OCI-LY3 (cell line): ENCODE data around the gene OSBPL3.
A peak's percentile ranks its signal among the peaks of the same experiment; 100 is the strongest.

Source experiments
- H2AFZ ChIP-seq: fragments of 200-600, 300-600 bp; shearing (Covaris generic); 2 replicates; pipeline ENCODE4 v1.6.0; 2014; ENCODE audit warnings: antibody characterized with exemption, low read depth, low read length
- H3K27ac ChIP-seq: fragments of 200-600, 300-600 bp; sonication (generic); 2 replicates; pipeline ENCODE4 v1.5.1; 2014; ENCODE audit warnings: mild to moderate bottlenecking, low read length, moderate library complexity, mixed read lengths
- H3K27me3 ChIP-seq: fragments of 200-600, 300-600 bp; sonication (generic); 2 replicates; pipeline ENCODE4 v1.6.1; 2014; ENCODE audit warnings: low read depth, low read length, mixed read lengths
- H3K36me3 ChIP-seq: fragments of 200-600, 300-600 bp; sonication (generic); replicated peaks from 2 replicates; pipeline ENCODE3; 2014; ENCODE audit warnings: low read depth, low read length, mixed read lengths
- H3K4me1 ChIP-seq: fragments of 300-600, 200-600 bp; sonication (generic); 2 replicates; pipeline ENCODE4 v1.6.1; 2014; ENCODE audit warnings: low read length, mixed read lengths
- H3K4me2 ChIP-seq: fragments of 200-600, 300-600 bp; sonication (generic); 2 replicates; pipeline ENCODE4 v1.6.1; 2014; ENCODE audit warnings: low read length, mixed read lengths
- H3K4me3 ChIP-seq: fragments of 300-600, 200-600 bp; sonication (generic); 2 replicates; pipeline ENCODE4 v1.5.1; 2014; ENCODE audit warnings: antibody characterized with exemption, mild to moderate bottlenecking, low read length, moderate library complexity
- H3K79me2 ChIP-seq: fragments of 300-600, 200-600 bp; shearing (Covaris generic); 2 replicates; pipeline ENCODE4 v1.6.1; 2014; ENCODE audit warnings: mild to moderate bottlenecking, low read length, mixed read lengths
- H3K9ac ChIP-seq: fragments of 300-600, 200-600 bp; shearing (Covaris generic); 2 replicates; pipeline ENCODE4 v1.6.0; 2014; ENCODE audit warnings: mild to moderate bottlenecking, low read length, moderate library complexity
- H3K9me3 ChIP-seq: fragments of 200-600, 300-600 bp; shearing (Covaris generic); 2 replicates; pipeline ENCODE4 v1.6.1; 2014; ENCODE audit warnings: low read length, mixed read lengths; ENCODE audit not compliant: insufficient read depth
- H4K20me1 ChIP-seq: fragments of 200-600, 300-600 bp; sonication (generic); 2 replicates; pipeline ENCODE4 v1.6.1; 2016; ENCODE audit warnings: low read length, mixed read lengths; ENCODE audit not compliant: insufficient read depth
- EZH2phosphoT487 ChIP-seq: fragments of 200-600 bp; shearing (Covaris generic); IDR thresholded peaks from 2 replicates; pipeline ENCODE4 v1.6.1; 2018; ENCODE audit warnings: antibody characterized with exemption, mixed run types, low read depth
- TF ChIP-seq, protein P1 (sequence below): fragments of 200-600, 300-600 bp; sonication (generic); IDR thresholded peaks from 2 replicates; pipeline ENCODE4 v1.5.1; 2014; ENCODE audit warnings: antibody characterized with exemption, low read length, low read depth

OSBPL3 gene

GRCh38 chr7:24821754-24822054 is 158.3 kb downstream of the OSBPL3 start:
- Histone ChIP-seq H3K4me2 (peak overlapping the region; percentile 57), H3K27ac (no peak overlapping the region), H2AFZ (peak overlapping the region; percentile 65; the same call in 1 of the 2 replicates), H3K79me2 (no peaks in the 10 kb centered on the region), H3K36me3 (no peaks in the 10 kb centered on the region), H3K4me3 (peak overlapping the region; percentile 44), H4K20me1 (no peaks in the 10 kb centered on the region), H3K27me3 (no peaks in the 10 kb centered on the region), H3K9ac (no peak overlapping the region), H3K9me3 (peaks cover 5% of the 10 kb centered on the region; the same call in 1 of the 2 replicates), H3K4me1 (peaks cover 15% of the 10 kb centered on the region)
- TF ChIP-seq EZH2phosphoT487, result no peak
- TF ChIP-seq, protein P1, sequence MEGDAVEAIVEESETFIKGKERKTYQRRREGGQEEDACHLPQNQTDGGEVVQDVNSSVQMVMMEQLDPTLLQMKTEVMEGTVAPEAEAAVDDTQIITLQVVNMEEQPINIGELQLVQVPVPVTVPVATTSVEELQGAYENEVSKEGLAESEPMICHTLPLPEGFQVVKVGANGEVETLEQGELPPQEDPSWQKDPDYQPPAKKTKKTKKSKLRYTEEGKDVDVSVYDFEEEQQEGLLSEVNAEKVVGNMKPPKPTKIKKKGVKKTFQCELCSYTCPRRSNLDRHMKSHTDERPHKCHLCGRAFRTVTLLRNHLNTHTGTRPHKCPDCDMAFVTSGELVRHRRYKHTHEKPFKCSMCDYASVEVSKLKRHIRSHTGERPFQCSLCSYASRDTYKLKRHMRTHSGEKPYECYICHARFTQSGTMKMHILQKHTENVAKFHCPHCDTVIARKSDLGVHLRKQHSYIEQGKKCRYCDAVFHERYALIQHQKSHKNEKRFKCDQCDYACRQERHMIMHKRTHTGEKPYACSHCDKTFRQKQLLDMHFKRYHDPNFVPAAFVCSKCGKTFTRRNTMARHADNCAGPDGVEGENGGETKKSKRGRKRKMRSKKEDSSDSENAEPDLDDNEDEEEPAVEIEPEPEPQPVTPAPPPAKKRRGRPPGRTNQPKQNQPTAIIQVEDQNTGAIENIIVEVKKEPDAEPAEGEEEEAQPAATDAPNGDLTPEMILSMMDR, result no peak

DNA sequence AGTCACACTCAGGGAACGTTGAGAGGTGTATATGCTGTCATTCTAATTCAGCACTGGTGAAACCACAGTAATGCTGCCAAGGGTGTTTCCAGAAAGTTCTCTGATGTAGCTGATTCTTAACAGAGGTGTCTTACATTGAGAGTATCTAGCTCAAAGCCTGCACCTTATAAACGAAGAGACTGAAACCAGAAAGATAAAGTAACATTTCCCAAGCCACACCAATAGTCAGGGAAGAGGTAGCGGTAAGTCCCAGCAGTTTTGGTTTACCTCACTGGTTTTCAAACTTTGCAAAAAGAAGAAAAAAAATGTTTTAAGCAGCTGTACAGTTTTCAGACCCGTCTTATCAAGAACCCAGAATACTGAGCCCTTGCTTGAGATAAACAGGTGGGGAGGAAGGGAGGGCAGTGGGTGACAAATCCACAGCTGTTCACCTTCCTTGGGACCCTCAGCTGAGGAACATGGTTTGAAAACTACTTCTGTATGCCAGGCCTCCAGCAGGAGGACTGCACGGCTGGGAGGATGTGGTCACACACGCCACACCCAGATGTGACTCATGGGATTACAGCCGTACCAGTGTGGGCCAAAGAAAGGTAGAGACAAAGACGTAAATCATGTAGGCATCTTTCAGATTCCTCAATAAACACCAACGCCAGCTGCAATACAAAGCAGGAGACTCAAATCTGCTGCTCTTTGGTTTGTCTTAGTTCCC is 158.8 kb downstream of the OSBPL3 start:
- Histone ChIP-seq H3K9ac (peak overlapping the region; percentile 22; the same call in 1 of the 2 replicates), H4K20me1 (no peaks in the 10 kb centered on the region), H3K4me3 (peak overlapping the region; percentile 44), H3K36me3 (no peaks in the 10 kb centered on the region), H3K27ac (peak overlapping the region; percentile 4), H2AFZ (peak overlapping the region; percentile 82), H3K4me2 (peak overlapping the region; percentile 57), H3K4me1 (peaks cover 15% of the 10 kb centered on the region), H3K27me3 (no peaks in the 10 kb centered on the region), H3K9me3 (peaks cover 5% of the 10 kb centered on the region; the same call in 1 of the 2 replicates), H3K79me2 (no peaks in the 10 kb centered on the region)
- TF ChIP-seq EZH2phosphoT487, result no peak
- TF ChIP-seq, protein P1, result 0 out of 2 replicates have a peak, but pooled peaks have one; percentile 4

DNA sequence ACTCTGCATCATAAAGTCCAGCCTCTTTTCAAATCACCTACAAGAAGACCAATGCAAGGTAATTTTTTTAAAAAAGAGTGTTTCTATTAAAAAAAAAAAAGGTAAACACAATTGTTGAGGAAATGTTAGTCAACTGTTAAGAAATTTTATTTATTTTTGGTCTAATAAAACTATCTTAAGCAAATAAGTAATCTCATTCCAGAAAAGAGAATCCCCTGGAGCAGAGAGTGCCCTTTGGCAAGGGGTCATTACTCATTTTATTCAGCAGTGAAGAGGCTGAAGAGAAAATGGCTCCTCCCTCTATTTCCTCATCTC is 159.3 kb downstream of the OSBPL3 start:
- peak overlapping the region; percentile 4; the same call in 1 of the 2 replicates for H3K27ac ChIP-seq
- peak overlapping the region; percentile 82; the same call in 1 of the 2 replicates for H2AFZ ChIP-seq
- no peaks in the 10 kb centered on the region for H4K20me1 ChIP-seq
- H3K4me1 ChIP-seq, result peaks cover 15% of the 10 kb centered on the region
- peak overlapping the region; percentile 22; the same call in 1 of the 2 replicates for H3K9ac ChIP-seq
- H3K36me3 ChIP-seq, result no peaks in the 10 kb centered on the region
- TF ChIP-seq, protein P1, result no peak
- TF ChIP-seq EZH2phosphoT487, result no peak
- peak overlapping the region; percentile 44; the same call in 1 of the 2 replicates for H3K4me3 ChIP-seq
- peaks cover 5% of the 10 kb centered on the region; the same call in 1 of the 2 replicates for H3K9me3 ChIP-seq
- H3K27me3 ChIP-seq, result no peaks in the 10 kb centered on the region
- peak overlapping the region; percentile 57 for H3K4me2 ChIP-seq
- H3K79me2 ChIP-seq, result no peaks in the 10 kb centered on the region

- peaks cover 15% of the 10 kb centered on the region for H3K4me1 ChIP-seq
- no peak overlapping the region for H2AFZ ChIP-seq
- H3K4me2 ChIP-seq, result peak overlapping the region; percentile 57
- no peaks in the 10 kb centered on the region for H3K27me3 ChIP-seq
- no peak overlapping the region for H3K9ac ChIP-seq
- H3K36me3 ChIP-seq, result no peaks in the 10 kb centered on the region
- no peaks in the 10 kb centered on the region for H3K79me2 ChIP-seq
- TF ChIP-seq, protein P1, result peak; percentile 79
- TF ChIP-seq EZH2phosphoT487, result no peak
- peak overlapping the region; percentile 42 for H3K4me3 ChIP-seq
- H4K20me1 ChIP-seq, result no peaks in the 10 kb centered on the region
- no peak overlapping the region for H3K27ac ChIP-seq
- H3K9me3 ChIP-seq, result peaks cover 5% of the 10 kb centered on the region; the same call in 1 of the 2 replicates
Observed at GRCh38 chr7:24819916-24820689, 159.9 kb downstream of the OSBPL3 start.
